GM12878 (cell line): Measurements from ENCODE around the gene CACNA2D2. TPM values are rescaled to one million over a fixed set of nuclear protein-coding genes. Genes with fewer than 3 reads are reported as not detected.

Source experiments
- ATAC-seq: fragments of 200-7000 bp; cut with Tn5 transposase; 3 replicates; pipeline ENCODE4 v1.9.1; 2020; ENCODE audit warnings: mild to moderate bottlenecking, moderate library complexity
- BruUV-seq: library from RNA; stranded (reverse); fragments of 400-500 nt; replicated peaks from 2 replicates; lab custom pipeline; 2021; lab: Mats Ljungman, UMichigan
- CTCF ChIA-PET: fragments of 300-600 bp; sonication (Branson Sonifier 250); formaldehyde crosslinking; extraction: SDS; loops from one replicate; lab custom pipeline; 2021; ENCODE audit warnings: inconsistent platforms; lab: Yijun Ruan, JAX
- POLR2A ChIA-PET: fragments of 350-600 bp; formaldehyde crosslinking; extraction: SDS; loops from one replicate; lab custom pipeline; 2021; ENCODE audit warnings: inconsistent platforms; lab: Charles Lee
- RAD21 ChIA-PET: fragments of 300-600 bp; sonication (Branson Sonifier 250); formaldehyde crosslinking; loops from one replicate; lab custom pipeline; 2023; ENCODE audit warnings: antibody characterized with exemption; ENCODE audit not compliant: unreplicated experiment; lab: Charles Lee
- SMC1A ChIA-PET: fragments of 300-600 bp; sonication (Branson Sonifier 250); formaldehyde crosslinking; loops from one replicate; lab custom pipeline; 2023; ENCODE audit not compliant: unreplicated experiment, uncharacterized antibody; lab: Charles Lee
- DNase-seq: peaks from one replicate; pipeline ENCODE4 v3.0.0-alpha.2; 2011; ENCODE audit warnings: low read depth, low spot score
- FAIRE-seq: peaks from 3 replicates; lab custom pipeline; 2011; peaks lifted over from hg19 to GRCh38; lab: Jason Lieb, UNC
- H2AFZ ChIP-seq: 2 replicates; pipeline ENCODE4 v1.6.0; 2011; ENCODE audit warnings: low read depth, low read length, control low read depth; ENCODE audit not compliant: control insufficient read depth
- H3K27ac ChIP-seq: 2 replicates; pipeline ENCODE4 v1.5.1; 2011; ENCODE audit warnings: control low read depth; ENCODE audit not compliant: control insufficient read depth, insufficient read depth
- H3K27me3 ChIP-seq, 2 experiments: replicated peaks in 1 of 2; 2 replicates each; pipeline versions ENCODE4 v1.6.0 to v1.6.1; 2011; ENCODE audit warnings: low read length in 1 of 2; ENCODE audit not compliant: control insufficient read depth in 2 of 2, insufficient read depth in 2 of 2
- H3K36me3 ChIP-seq, 2 experiments: 2 replicates each; pipeline ENCODE4 v1.5.1; 2011; ENCODE audit warnings: low read length in 1 of 2; ENCODE audit not compliant: control insufficient read depth in 2 of 2, insufficient read depth in 2 of 2
- H3K4me1 ChIP-seq: 2 replicates; pipeline ENCODE4 v1.6.1; 2011; ENCODE audit warnings: mild to moderate bottlenecking, low read length, moderate library complexity, mixed read lengths; ENCODE audit not compliant: control insufficient read depth, insufficient read depth
- H3K4me2 ChIP-seq: 2 replicates; pipeline ENCODE4 v1.6.0; 2011; ENCODE audit warnings: control low read depth; ENCODE audit not compliant: control insufficient read depth, insufficient read depth
- H3K4me3 ChIP-seq: fragments of 200-600 bp; sonication (generic); 2 replicates; pipeline ENCODE4 v1.5.1; 2016
- H3K79me2 ChIP-seq: 2 replicates; pipeline ENCODE4 v1.6.0; 2011; ENCODE audit warnings: low read length; ENCODE audit not compliant: control insufficient read depth, insufficient read depth
- H3K9ac ChIP-seq: 2 replicates; pipeline ENCODE4 v1.8.0; 2011; ENCODE audit warnings: low read length, control low read depth, mixed read lengths; ENCODE audit not compliant: control insufficient read depth, insufficient read depth
- H3K9me3 ChIP-seq: replicated peaks from 3 replicates; pipeline ENCODE4 v1.5.1; 2011; ENCODE audit warnings: mild to moderate bottlenecking, low read length; ENCODE audit not compliant: control insufficient read depth, insufficient read depth
- H4K20me1 ChIP-seq: 2 replicates; pipeline ENCODE4 v1.6.0; 2011; ENCODE audit not compliant: control insufficient read depth, insufficient read depth
- ATF2 ChIP-seq: IDR thresholded peaks from 2 replicates; pipeline ENCODE4 v1.6.1; 2012; ENCODE audit warnings: low read length, inconsistent platforms
- BCLAF1 ChIP-seq: fragments of 450-650 bp; IDR thresholded peaks from 2 replicates; pipeline ENCODE4 v1.6.1; 2017; ENCODE audit warnings: antibody characterized with exemption, mild to moderate bottlenecking, moderate library complexity
- CHD1 ChIP-seq: IDR thresholded peaks from 2 replicates; pipeline ENCODE4 v1.6.1; 2012; ENCODE audit warnings: low read depth, low read length, improper control_type of control experiment
- E2F4 ChIP-seq: IDR thresholded peaks from 2 replicates; pipeline ENCODE4 v1.6.1; 2012; ENCODE audit warnings: low read depth, low read length, improper control_type of control experiment
- FOS ChIP-seq: IDR thresholded peaks from 3 replicates; pipeline ENCODE4 v1.6.1; 2011; ENCODE audit warnings: borderline replicate concordance; ENCODE audit not compliant: insufficient read length; ENCODE audit errors: extremely low read depth
- HCFC1 ChIP-seq: fragments of 150-350 bp; IDR thresholded peaks from 2 replicates; pipeline ENCODE4 v1.6.1; 2014; ENCODE audit warnings: low read length
- HDAC2 ChIP-seq: fragments of 200-600 bp; sonication (generic); IDR thresholded peaks from 2 replicates; pipeline ENCODE4 v1.6.1; 2017
- HSF1 ChIP-seq: fragments of 150-350 bp; IDR thresholded peaks from 2 replicates; pipeline ENCODE4 v1.6.1; 2014; ENCODE audit warnings: mild to moderate bottlenecking, low read depth, low read length
- JUND ChIP-seq: IDR thresholded peaks from 2 replicates; pipeline ENCODE4 v1.6.1; 2012; ENCODE audit warnings: low read depth, mild to moderate bottlenecking, low read length, improper control_type of control experiment, moderate library complexity
- NR2C2 ChIP-seq: IDR thresholded peaks from 2 replicates; pipeline ENCODE4 v1.6.1; 2011; ENCODE audit warnings: borderline replicate concordance, low read depth; ENCODE audit not compliant: control insufficient read depth, insufficient read length
- RB1 ChIP-seq: fragments of 450-650 bp; formaldehyde crosslinking; IDR thresholded peaks from 2 replicates; pipeline ENCODE4 v1.6.1; 2017; ENCODE audit warnings: mild to moderate bottlenecking, borderline replicate concordance
- SMAD1 ChIP-seq: fragments of 450-650 bp; IDR thresholded peaks from 2 replicates; pipeline ENCODE4 v1.6.1; 2018; ENCODE audit warnings: mild to moderate bottlenecking, low read depth; ENCODE audit not compliant: partially characterized antibody
- SMARCA5 ChIP-seq: fragments of 450-650 bp; IDR thresholded peaks from 2 replicates; pipeline ENCODE4 v1.6.1; 2017; ENCODE audit warnings: mild to moderate bottlenecking
- ZSCAN29 ChIP-seq: fragments of 450-650 bp; IDR thresholded peaks from 2 replicates; pipeline ENCODE4 v1.6.1; 2017; ENCODE audit warnings: mild to moderate bottlenecking, moderate library complexity
- WGBS: methylation state at CpG from one replicate; pipeline ENCODE4 v1.1.6; 2016; ENCODE audit warnings: low lambda C conversion rate; ENCODE audit not compliant: insufficient replicate concordance, insufficient coverage; ENCODE audit errors: missing lambda C conversion rate; 5-methylcytosine and 5-hydroxymethylcytosine counted together
- in situ Hi-C: fragments of 300-500 bp; cut with MboI; formaldehyde crosslinking; loops from 9 replicates; pipeline ENCODE4 v1.14.3; 2018; ENCODE audit warnings: mixed read lengths
- intact Hi-C: fragments of 100-400 bp; cut with micrococcal nuclease; formaldehyde crosslinking; loops from one replicate; pipeline ENCODE4 v1.14.2; 2022; ENCODE audit not compliant: unreplicated experiment
- polyA plus RNA-seq, 11 experiments: library from polyadenylated mRNA; depleted of rRNA in 4 of 11; unstranded in 6 of 11; stranded (reverse) in 5 of 11; fragments of >200 nt; fragmentation: Nextera tagmentation in 4 of 11; fragmentation: Illumina TruSeq in 1 of 11; extraction: Ambion mirVana in 4 of 11; extraction: Trizol in 1 of 11; gene quantifications; 1 replicate in 1 of 11; 2 replicates in 10 of 11; pipeline versions ENCODE4 v1.2.1 to v1.2.3, GENCODE V29; 2011 to 2016; ENCODE audit warnings: inconsistent platforms in 2 of 11, missing spikeins in 2 of 11, low read depth in 1 of 11
- total RNA-seq, 4 experiments: library from RNA; depleted of rRNA in 3 of 4; stranded (reverse); fragments of >200 nt in 3 of 4; fragmentation: Illumina TruSeq in 1 of 4; extraction: Trizol in 1 of 4; gene quantifications; 2 replicates each; pipeline versions ENCODE4 v1.2.1 to v1.2.3, GENCODE V29; 2013 to 2021

Gene CACNA2D2
- total and polyA plus RNA-seq, 10 of the 15 experiments (the other 5 are each of a cell fraction or from before 2014, with no cell fraction given): 0.03 to 0.07 TPM; not detected in 8

- TF ChIP-seq BCLAF1: no peak
- no peak for TF ChIP-seq JUND
- TF ChIP-seq E2F4: no peak
- no peak for TF ChIP-seq SMAD1
- no peak for TF ChIP-seq ZSCAN29
- no peak for TF ChIP-seq CHD1
- TF ChIP-seq FOS: no peak
- TF ChIP-seq HDAC2: no peak
Observed at GRCh38 chr3:50408443-50408944, 94.9 kb downstream of the CACNA2D2 start (continued).

GRCh38 chr3:50406487-50406886, 96.9 kb downstream of the CACNA2D2 start:
- H3K36me3 ChIP-seq: no peaks in the 10 kb centered on the region
- FAIRE-seq: no peak
- H3K9me3 ChIP-seq: no peaks in the 10 kb centered on the region
- no peaks in the 10 kb centered on the region for H3K79me2 ChIP-seq
- no peak for ATAC-seq
- CTCF ChIA-PET: no interaction called here
- no peak overlapping the region for H3K9ac ChIP-seq
- no peak overlapping the region for H2AFZ ChIP-seq
- H3K4me2 ChIP-seq: no peak overlapping the region
- H3K4me1 ChIP-seq: no peaks in the 10 kb centered on the region; the same call in 1 of the 2 replicates
- in situ Hi-C loops (no loop called here), intact Hi-C loops (no loop called here)
- POLR2A ChIA-PET: no interaction called here
- DNase-seq: no peak
- SMC1A ChIA-PET: no interaction called here
- RAD21 ChIA-PET: no interaction called here
- no peak overlapping the region for H3K27ac ChIP-seq
- H4K20me1 ChIP-seq: no peaks in the 10 kb centered on the region
- WGBS: 0% methylated on average over 1 of the region's 1 CpG
- no peaks in the 10 kb centered on the region; a peak in 1 of 4 replicates for H3K27me3 ChIP-seq
- H3K4me3 ChIP-seq: no peak overlapping the region
- no TSS peak for BruUV-seq
- TF ChIP-seq HSF1: no peak
- TF ChIP-seq ATF2: no peak
- TF ChIP-seq HCFC1: no peak
- no peak for TF ChIP-seq SMARCA5
- no peak for TF ChIP-seq RB1
- no peak for TF ChIP-seq NR2C2
